Transverse colon (tissue), 4 donors: Measurements from ENCODE around the gene CALN1. TPM values are rescaled to one million over a fixed set of nuclear protein-coding genes. Genes with fewer than 3 reads are reported as not detected.

Experiments
- DNase-seq: peaks from one replicate; pipeline ENCODE4 v3.0.0-alpha.2; 2019
- H3K27ac ChIP-seq, 4 donors: fragments of 200-600 bp; sonication (generic); 2 replicates each; pipeline ENCODE4 v1.5.1; 2016 to 2018; ENCODE audit warnings: inconsistent platforms in 4 of 4
- H3K27me3 ChIP-seq: fragments of 200-600 bp; sonication (generic); 2 replicates; pipeline ENCODE4 v1.5.1; 2017; ENCODE audit warnings: inconsistent platforms
- H3K36me3 ChIP-seq, 4 donors: fragments of 200-600 bp; sonication (generic); 2 replicates each; pipeline ENCODE4 v1.5.1; 2017 to 2019; ENCODE audit warnings: inconsistent platforms in 4 of 4
- H3K4me1 ChIP-seq, 4 donors: fragments of 200-600 bp; sonication (generic); 2 replicates each; pipeline ENCODE4 v1.5.1; 2017 to 2020; ENCODE audit warnings: inconsistent platforms in 4 of 4
- H3K4me3 ChIP-seq, 4 donors: fragments of 200-600 bp; sonication (generic); 1 replicate in 1 of 4; 2 replicates in 3 of 4; pipeline versions ENCODE4 v1.5.1 to v1.6.1; 2017 to 2019; ENCODE audit warnings: inconsistent platforms in 4 of 4
- H3K9me3 ChIP-seq, 2 donors: fragments of 200-600 bp; sonication (generic); 2 replicates each; pipeline ENCODE4 v1.5.1; 2017 to 2019; ENCODE audit warnings: inconsistent platforms in 2 of 2
- EP300 ChIP-seq: sonication (generic); formaldehyde crosslinking; IDR thresholded peaks from one replicate; pipeline ENCODE4 v1.6.1; 2017; ENCODE audit warnings: antibody characterized with exemption, low read depth
- POLR2A ChIP-seq: fragments of 450-650 bp; IDR thresholded peaks from one replicate; pipeline ENCODE4 v1.6.1; 2016; ENCODE audit warnings: antibody characterized with exemption, mild to moderate bottlenecking, moderate library complexity
- POLR2AphosphoS5 ChIP-seq, 3 donors: sonication (generic); formaldehyde crosslinking; IDR thresholded peaks; one replicate each; pipeline ENCODE4 v1.6.1; 2016; ENCODE audit warnings: antibody characterized with exemption in 3 of 3
- whole genome bisulfite sequencing, 2 donors: methylation state at CpG; one replicate each; pipeline ENCODE4 v1.1.5; 2018; ENCODE audit warnings: low coverage in 1 of 2; 5-methylcytosine and 5-hydroxymethylcytosine counted together
- in situ Hi-C, 4 donors: fragments of 200-750 bp; cut with MboI; loops; one replicate each; pipeline versions ENCODE4 v1.15.0 to v1.15.1; 2017; ENCODE audit warnings: low sequenced_read_pairs in 3 of 4, low pct_ligation_motif_present in 1 of 4, low pct_unique_long_range_greater_than_20kb in 1 of 4
- intact Hi-C: fragments of 100-400 bp; cut with DNase I; formaldehyde crosslinking; loops from one replicate; pipeline ENCODE4 v1.15.1; 2023; ENCODE audit warnings: low total_unique reads
- total RNA-seq, 4 donors: library from RNA; depleted of rRNA; stranded (reverse); fragments of >200 nt; gene quantifications; one replicate each; pipeline ENCODE4 v1.1.0, GENCODE V29; 2016
- TF ChIP-seq, protein P1 (sequence below), 5 experiments: fragments of 200-600 bp in 3 of 5; fragments of 450-650 bp in 2 of 5; sonication (generic) in 3 of 5; IDR thresholded peaks; 1 replicate in 2 of 5; 2 replicates in 3 of 5; pipeline ENCODE4 v1.5.1; 2016 to 2017; ENCODE audit warnings: antibody characterized with exemption in 5 of 5, inconsistent platforms in 3 of 5, mild to moderate bottlenecking in 2 of 5, moderate library complexity in 1 of 5

CALN1 gene
- total RNA-seq, 4 donors from 2014 or later: not detected

DNA sequence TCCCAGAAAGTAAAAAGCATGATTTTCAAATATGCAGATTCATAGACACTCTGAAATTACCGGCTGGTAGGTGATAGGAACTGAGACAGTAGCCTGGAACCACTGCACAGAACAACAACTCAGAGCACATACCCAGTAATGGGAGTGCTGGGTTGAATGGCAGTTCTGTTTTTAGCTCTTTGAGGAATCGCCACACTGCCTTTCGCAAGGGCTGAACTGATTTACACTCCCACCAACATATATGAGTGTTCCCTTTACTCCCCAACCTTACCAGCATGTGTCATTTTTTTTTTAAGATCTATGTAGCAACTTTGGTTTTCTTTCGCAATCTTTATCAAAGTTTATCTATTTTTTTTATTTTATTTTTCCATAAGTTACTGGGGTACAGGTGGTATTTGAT is 358.8 kb downstream of the CALN1 start:
- in situ Hi-C loops (no loop called here), intact Hi-C loops (no loop called here)

DNA sequence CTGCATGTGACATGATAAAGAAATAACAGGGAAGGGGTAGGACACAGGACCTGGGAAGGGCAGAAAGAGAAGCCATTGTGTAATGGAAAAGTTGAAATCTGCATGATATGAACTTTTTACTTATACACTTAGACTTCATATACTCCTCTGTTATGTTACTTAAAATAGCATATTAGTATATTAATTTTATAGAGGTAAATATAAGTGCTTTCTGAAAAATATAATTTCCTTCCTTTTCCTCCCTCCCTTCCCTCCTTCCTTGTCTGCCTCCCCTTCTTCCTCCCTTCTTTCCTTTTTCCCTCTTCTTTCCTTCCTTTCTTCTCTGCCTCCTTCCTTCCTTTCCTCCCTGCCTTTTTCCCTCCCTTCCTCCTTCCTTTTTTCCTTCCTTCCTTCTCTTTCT is 363.7 kb downstream of the CALN1 start:
- no peaks in the 10 kb centered on the region for H3K27me3 ChIP-seq
- intact Hi-C loops: no loop called here

More for the DNA sequence above, 358.8 kb downstream of the CALN1 start:
- WGBS, 2 donors: 83 to 89% methylated on average over 4 of the region's 4 CpGs
- H3K4me3 ChIP-seq: no peak overlapping the region
- no peaks in the 10 kb centered on the region for H3K9me3 ChIP-seq
- H3K36me3 ChIP-seq: no peaks in the 10 kb centered on the region
- no peak for DNase-seq
- H3K4me1 ChIP-seq: no peaks in the 10 kb centered on the region
- TF ChIP-seq POLR2AphosphoS5 (IDR thresholded peaks at IDR 0.05) (no peak), POLR2A (no peak), EP300 (no peak)
- TF ChIP-seq, protein P1, sequence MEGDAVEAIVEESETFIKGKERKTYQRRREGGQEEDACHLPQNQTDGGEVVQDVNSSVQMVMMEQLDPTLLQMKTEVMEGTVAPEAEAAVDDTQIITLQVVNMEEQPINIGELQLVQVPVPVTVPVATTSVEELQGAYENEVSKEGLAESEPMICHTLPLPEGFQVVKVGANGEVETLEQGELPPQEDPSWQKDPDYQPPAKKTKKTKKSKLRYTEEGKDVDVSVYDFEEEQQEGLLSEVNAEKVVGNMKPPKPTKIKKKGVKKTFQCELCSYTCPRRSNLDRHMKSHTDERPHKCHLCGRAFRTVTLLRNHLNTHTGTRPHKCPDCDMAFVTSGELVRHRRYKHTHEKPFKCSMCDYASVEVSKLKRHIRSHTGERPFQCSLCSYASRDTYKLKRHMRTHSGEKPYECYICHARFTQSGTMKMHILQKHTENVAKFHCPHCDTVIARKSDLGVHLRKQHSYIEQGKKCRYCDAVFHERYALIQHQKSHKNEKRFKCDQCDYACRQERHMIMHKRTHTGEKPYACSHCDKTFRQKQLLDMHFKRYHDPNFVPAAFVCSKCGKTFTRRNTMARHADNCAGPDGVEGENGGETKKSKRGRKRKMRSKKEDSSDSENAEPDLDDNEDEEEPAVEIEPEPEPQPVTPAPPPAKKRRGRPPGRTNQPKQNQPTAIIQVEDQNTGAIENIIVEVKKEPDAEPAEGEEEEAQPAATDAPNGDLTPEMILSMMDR (IDR thresholded peaks at IDR 0.05): no peak
- no peak overlapping the region for H3K27ac ChIP-seq
- no peaks in the 10 kb centered on the region for H3K27me3 ChIP-seq

DNA sequence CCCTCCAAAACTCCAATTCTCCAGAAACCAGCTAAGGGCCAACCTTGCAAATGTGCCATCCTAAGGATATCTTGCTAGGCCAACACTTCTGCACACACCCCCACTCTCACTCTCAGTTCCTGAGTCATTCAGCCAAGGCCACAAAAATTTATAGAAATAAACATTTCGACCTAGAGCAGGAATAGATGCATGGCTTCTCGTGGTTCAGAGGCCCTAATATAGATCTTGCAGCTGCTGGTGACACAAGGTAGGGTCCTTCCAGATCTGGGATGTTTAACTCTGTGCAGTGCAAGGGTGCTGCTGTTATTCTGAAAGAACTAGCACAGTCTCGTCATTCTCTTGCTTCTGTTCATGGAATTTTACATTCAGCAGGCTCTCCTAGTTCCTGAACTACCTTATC is 369.3 kb downstream of the CALN1 start:
- H3K4me1 ChIP-seq: no peaks in the 10 kb centered on the region
- DNase-seq: no peak
- H3K36me3 ChIP-seq: no peaks in the 10 kb centered on the region
- H3K27me3 ChIP-seq: no peaks in the 10 kb centered on the region
- in situ Hi-C loops: no loop called here
- WGBS, 2 donors: 32 to 40% methylated on average over 3 of the region's 3 CpGs
- no peak for TF ChIP-seq EP300
- TF ChIP-seq, protein P1 (IDR thresholded peaks at IDR 0.05): no peak
- TF ChIP-seq POLR2AphosphoS5 (IDR thresholded peaks at IDR 0.05): no peak
- TF ChIP-seq POLR2A: no peak
- no peak overlapping the region for H3K27ac ChIP-seq
- intact Hi-C loops: no loop called here
- H3K4me3 ChIP-seq: no peak overlapping the region
- no peaks in the 10 kb centered on the region for H3K9me3 ChIP-seq

More for the DNA sequence above, 363.7 kb downstream of the CALN1 start:
- no peak overlapping the region for H3K27ac ChIP-seq
- H3K36me3 ChIP-seq: no peaks in the 10 kb centered on the region
- in situ Hi-C loops: no loop called here
- no peak overlapping the region for H3K4me3 ChIP-seq
- H3K9me3 ChIP-seq: no peaks in the 10 kb centered on the region
- TF ChIP-seq EP300 (no peak), POLR2AphosphoS5 (IDR thresholded peaks at IDR 0.05) (no peak), POLR2A (no peak)
- TF ChIP-seq, protein P1 (IDR thresholded peaks at IDR 0.05): no peak
- H3K4me1 ChIP-seq: no peaks in the 10 kb centered on the region
- DNase-seq: no peak

DNA sequence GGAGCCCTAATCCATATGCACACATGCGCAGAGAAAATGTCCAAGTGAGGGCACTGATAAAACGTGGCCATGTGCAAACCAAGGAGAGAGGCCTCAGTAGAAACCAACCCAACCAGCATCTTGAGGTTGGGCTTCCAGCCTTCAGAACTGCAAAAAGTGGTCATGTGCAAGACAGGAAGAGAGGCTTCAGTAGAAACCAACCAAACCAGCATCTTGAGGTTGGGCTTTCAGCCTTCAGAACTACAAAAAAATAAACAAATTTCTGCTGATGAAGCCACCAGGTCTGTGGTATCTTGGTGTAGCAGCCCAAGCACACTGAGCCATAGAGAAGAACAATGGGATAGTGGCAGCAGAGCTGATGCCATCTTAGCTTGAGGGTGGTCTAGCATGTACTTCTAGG is 371.5 kb downstream of the CALN1 start:
- Histone ChIP-seq H3K4me1 (no peaks in the 10 kb centered on the region), H3K4me3 (no peak overlapping the region), H3K27ac (no peak overlapping the region), H3K27me3 (no peaks in the 10 kb centered on the region), H3K9me3 (no peaks in the 10 kb centered on the region), H3K36me3 (no peaks in the 10 kb centered on the region)
- in situ Hi-C loops (no loop called here), intact Hi-C loops (no loop called here)
- TF ChIP-seq, protein P1 (IDR thresholded peaks at IDR 0.05): no peak
- no peak for TF ChIP-seq POLR2AphosphoS5 (IDR thresholded peaks at IDR 0.05)
- no peak for TF ChIP-seq POLR2A
- TF ChIP-seq EP300: no peak
- 68% methylated on average over 2 of the region's 2 CpGs; no CpG with 5 or more reads in 1 of the 2 donors for WGBS, 2 donors
- DNase-seq: no peak
